ENCODE data around the gene APH1B. TPM values are rescaled to one million over a fixed set of nuclear protein-coding genes. Genes with fewer than 3 reads are reported as not detected.

APH1B gene
- total RNA-seq, 1 experiment from 2014 or later = 20.9 TPM

- Histone ChIP-seq H3K27ac (ENCODE audit: insufficient read length, low read depth, low read length) (no peak overlapping the region), H2AFZ (ENCODE audit: low read length) (no peak overlapping the region), H3K56ac (ENCODE audit: insufficient read length, low read depth, low read length) (no peak overlapping the region), H4K91ac (ENCODE audit: insufficient read length, low read depth, low read length) (no peak overlapping the region), H3T11ph (ENCODE audit: low read length) (no peak overlapping the region), H3K9me3 (ENCODE audit: control insufficient read depth, low read depth, low read length) (no peaks in the 10 kb centered on the region), H3K79me2 (ENCODE audit: insufficient read depth, low read length) (no peaks in the 10 kb centered on the region), H3K9ac (ENCODE audit: extremely low read depth, insufficient read length, low read length) (no peak overlapping the region), H2AK5ac (ENCODE audit: insufficient read length, low read length) (no peak overlapping the region), H2BK12ac (ENCODE audit: insufficient read length, low read depth, low read length) (no peak overlapping the region), H3K23me2 (ENCODE audit: insufficient read length, low read depth, low read length, poor library complexity, severe bottlenecking) (peaks cover 6% of the 10 kb centered on the region), H3K18ac (ENCODE audit: insufficient read length, low read depth, low read length) (no peak overlapping the region), H3K27me3 (ENCODE audit: insufficient read depth, low read length) (no peaks in the 10 kb centered on the region), H2BK120ac (ENCODE audit: low read depth, low read length, poor library complexity, severe bottlenecking) (no peak overlapping the region), H4K8ac (replicated peaks; ENCODE audit: insufficient read length, low read depth, low read length) (no peak overlapping the region), H3K4ac (ENCODE audit: low read depth, low read length) (no peak overlapping the region), H4K20me1 (ENCODE audit: control insufficient read depth, insufficient read depth, insufficient read length) (no peaks in the 10 kb centered on the region), H3K4me2 (ENCODE audit: insufficient read depth, insufficient read length, low read length) (no peak overlapping the region), H3K14ac (ENCODE audit: insufficient read depth, low read length) (no peak overlapping the region), H3K4me1 (ENCODE audit: insufficient read depth, low read length) (peaks cover 16% of the 10 kb centered on the region), H4K5ac (ENCODE audit: insufficient read length, low read depth, low read length) (no peak overlapping the region), H2BK20ac (ENCODE audit: low read depth, low read length, poor library complexity, severe bottlenecking) (no peak overlapping the region), H2BK15ac (ENCODE audit: low read depth, low read length) (no peak overlapping the region), H3K79me1 (ENCODE audit: insufficient read depth, low read depth, low read length, poor library complexity, severe bottlenecking) (no peaks in the 10 kb centered on the region), H2BK5ac (ENCODE audit: insufficient read length, low read length) (no peak overlapping the region), H3K23ac (ENCODE audit: insufficient read length, low read depth, low read length) (no peak overlapping the region)
- no peak for DNase-seq
- TF ChIP-seq CTCF (conservative IDR thresholded peaks at IDR 0.05) = no peak
- Mint-ChIP-seq H3K27me3 (ENCODE audit: low read depth) (peaks cover 6% of the 10 kb centered on the region), H3K36me3 (ENCODE audit: insufficient read depth in 1 of 3, low read depth in 3 of 3) (no peaks in the 10 kb centered on the region), H3K27ac (no peak overlapping the region), H3K4me1 (peaks cover 45 to 46% of the 10 kb centered on the region in 2 experiments), H3K9me3 (no peaks in the 10 kb centered on the region), H3K4me3 (no peak overlapping the region)
Measured at GRCh38 chr15:63338170-63338569, 60.8 kb downstream of the APH1B start.
